Stimulated activated CD8-positive, alpha-beta memory T cell treated with anti-CD3 and anti-CD28 coated beads, Interleukin-15, amount 100 ng/mL, for 1 hour (primary cell): Measurements from ENCODE around the gene CIZ1.
"Not testable (repeated sequence)": the region's sequence is repeated elsewhere in the genome, so short reads cannot be mapped to it uniquely, and the experiment has no call there.

Source experiments
- DNase-seq: peaks from one replicate; pipeline ENCODE4 v3.0.0-alpha.2; 2020; ENCODE audit warnings: low read depth

CIZ1 gene

DNA sequence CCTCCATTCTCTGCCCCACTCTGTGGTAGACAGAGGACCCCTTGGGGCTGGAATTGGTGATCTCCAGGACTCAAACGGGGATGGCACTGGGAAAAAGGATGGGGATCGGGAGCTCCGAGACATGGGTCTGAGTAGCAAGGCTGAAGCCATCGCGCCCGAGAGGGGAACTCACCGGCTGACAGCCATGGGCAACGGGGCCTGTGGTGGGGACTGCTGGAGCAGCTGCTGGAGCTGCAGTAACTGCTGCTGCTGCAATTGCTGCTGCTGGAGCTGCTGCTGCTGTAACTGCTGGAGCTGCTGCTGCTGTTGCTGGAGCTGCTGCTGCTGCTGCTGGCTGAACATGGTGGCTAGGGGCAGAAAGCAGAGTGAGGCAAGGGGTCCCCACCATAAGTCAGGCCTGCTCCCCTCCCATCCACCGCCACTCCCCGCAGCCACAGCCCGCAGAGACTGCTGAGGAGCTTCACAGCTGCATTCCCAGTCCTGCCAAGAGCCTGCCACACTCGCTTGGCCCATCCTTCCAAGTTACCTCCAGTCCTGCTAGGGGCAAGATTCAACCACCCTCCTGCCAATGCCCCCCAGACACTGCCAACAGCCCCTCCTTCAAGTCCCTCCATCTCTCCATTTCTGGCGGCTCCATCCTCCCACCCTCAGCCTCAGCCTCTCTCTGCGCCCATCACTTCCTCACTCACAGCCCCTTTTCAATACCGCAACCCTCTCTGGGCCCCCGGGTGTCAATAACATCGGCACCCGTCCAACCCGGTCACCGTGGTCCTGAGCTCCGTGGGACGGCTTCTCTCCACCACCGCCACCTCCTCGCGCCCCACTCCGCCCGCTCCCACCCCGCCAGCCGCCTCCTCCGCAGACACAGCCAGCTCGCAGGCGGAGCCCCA lies 611 bp downstream of the CIZ1 start:
- DNase-seq: no peak

DNA sequence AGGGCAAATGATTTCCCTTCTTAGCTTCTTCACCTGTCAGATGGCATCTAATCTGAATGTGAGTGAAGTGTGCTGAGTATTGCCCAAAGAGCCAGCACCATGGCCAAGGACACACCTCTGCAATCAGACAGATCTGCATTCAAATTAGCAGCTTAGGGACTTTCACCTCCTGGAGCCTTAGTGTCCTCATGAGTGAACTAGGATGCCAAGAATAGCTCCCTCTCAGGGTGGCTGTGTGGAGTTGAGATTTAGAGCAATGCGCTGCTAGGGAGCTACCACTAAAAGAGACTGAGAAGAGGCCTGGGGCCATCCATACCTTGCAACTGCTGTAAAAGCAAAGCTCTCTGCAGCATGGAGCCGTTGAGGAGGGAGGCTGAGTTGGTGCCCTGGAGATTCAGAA lies 1.4 kb downstream of the CIZ1 start:
- DNase-seq: no peak

DNA sequence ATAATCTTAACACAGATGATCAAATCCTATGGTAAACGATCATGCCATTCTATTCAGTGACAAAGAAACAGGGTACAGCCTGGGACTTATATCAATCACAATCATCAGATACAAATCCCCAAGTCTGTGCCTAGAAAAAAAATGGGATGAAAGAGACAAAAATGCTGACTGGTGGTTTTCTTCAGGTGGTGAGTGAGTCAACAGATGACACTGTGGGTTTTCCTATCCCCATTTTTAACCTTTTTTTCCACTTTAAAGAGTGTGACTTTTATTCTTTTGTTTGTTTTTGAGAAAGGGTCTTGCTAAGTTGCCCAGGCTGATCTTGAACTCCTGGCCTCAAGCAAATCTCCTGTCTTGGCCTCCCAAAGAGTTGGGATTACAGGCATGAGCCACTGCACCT lies 3.2 kb downstream of the CIZ1 start:
- DNase-seq: no peak

DNA sequence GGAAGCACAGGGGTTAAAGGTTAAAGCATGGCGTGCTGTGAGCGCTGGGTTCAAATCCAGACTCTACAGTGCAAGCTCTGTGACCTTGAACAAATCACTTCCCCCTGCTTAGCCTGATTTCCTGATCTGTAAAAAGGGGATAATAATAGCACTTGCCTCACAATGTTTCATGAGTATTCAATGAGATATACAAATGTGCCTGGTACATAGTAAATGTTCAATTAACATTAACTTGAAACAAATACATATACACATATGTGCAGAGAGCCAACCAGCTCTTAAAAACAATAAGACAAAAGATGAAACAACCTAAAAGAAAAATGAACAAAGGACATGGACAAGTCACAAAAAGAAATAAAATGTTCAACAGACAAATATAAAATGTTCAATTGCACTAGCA lies 4.0 kb downstream of the CIZ1 start:
- no peak for DNase-seq

DNA sequence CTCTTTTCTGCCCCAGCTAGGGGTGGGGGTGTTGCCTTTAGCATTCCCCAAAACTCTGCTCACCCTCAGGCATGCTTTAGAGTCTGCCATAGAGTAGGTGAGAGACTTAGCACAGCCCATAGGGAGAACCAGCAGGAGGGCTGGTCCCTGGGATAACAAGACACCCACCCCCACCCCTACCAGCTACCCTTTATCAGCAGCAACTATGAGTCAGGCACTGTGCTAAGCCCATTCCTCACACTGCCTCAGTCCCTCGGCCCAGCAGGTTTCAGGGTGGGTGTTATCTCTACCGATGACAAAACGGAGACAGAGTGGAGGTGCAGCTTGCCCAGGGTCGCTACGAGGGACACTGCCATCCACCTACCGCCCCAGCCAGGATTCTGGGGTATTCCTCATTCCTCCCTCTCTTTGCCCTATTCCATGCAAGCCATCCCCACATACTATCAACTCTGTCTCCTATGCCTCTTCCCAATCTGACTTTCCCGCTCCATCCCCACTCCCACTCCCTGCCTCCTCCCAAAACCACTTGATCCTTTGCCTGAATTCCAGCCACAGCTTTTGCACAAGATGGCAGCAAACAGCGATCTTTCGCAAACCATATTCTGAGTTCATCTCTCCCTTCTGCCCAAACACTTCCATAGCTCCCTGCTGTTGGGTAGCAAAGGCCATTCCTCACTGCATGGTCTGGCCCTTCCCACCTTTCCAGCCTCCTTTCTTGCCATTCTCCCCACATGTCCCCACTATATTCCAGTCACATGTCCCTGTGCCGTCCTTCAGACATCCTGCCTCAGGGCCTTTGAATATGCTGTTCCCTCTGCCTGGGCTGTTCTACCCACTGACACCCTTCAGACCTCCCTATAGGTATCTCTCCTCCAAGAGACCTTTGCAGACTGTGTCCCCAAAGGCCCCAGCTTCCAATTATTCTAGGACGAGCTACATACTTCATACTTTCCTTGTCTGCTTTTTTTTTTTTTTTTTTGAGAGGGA lies 5.1 kb downstream of the CIZ1 start:
- DNase-seq: no peak

DNA sequence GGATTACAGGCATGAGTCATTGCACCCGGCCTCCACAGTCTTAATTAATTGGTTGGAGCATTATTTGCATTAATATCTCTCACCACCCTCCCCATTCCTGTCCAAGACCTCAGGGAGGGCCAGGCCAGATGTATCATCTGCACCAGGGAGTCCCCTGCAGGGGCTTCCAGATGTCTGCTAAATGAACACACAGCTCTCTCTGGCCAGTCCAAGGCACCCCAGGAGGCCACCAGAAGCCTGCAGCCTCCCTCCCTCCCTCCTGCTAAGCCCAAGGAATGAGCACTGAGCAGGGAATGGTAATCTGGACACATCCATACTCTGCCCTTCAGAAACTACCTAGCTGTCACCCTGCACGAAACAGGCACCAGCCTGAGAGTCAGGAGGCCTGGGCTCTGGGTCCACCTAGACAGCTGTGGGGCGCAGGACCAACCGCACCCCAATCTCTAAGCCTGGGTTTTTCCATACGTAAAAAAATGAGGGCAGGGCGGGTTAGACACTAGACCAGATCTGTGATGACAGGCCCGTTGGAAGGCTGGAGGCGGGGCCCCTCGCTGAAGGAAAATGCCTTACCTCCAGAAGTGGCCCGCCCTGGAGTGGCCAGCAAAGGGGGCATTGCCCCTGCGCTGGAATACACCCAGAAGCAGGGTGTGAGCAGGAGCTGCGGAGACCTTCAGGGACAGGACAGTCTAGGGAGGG lies 8.3 kb downstream of the CIZ1 start:
- DNase-seq: no peak

DNA sequence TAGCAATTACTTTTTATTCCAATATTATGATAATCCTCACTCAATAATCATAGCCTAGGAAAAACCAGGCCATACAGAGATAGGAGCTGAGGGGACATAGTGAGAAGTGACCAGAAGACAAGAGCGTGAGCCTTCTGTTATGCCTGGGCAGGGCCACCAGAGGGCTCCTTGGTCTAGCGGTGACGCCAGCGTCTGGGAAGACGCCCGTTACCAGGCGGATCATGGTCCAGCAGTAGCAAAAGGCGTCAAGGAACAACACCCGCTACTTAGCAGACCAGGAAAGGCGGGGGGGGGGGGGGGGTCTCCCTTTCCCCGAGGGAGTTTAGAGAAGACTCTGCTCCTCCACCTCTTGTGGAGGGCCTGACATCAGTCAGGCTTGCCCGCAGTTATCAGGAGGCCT lies 9.9 kb downstream of the CIZ1 start:
- DNase-seq: not testable (repeated sequence)

DNA sequence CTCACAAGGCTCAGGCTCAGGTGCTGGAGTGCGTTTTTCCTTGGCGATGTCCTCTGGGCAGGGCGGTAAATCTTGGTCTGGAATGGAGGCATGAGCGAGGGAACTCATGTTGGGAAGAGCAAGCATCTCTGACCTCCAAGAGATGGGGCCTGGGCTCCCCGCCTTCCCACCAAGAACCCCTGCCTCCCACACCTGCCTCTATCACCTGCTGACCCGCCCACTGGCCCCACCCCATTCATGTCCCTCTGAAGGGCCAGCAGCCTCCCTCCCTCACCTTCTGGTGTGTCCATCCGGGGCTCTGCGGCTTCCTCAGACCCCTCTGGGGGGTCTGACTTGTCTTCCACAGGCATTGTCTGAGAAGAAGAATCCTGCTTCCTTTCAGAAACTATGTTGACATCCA lies 10.9 kb downstream of the CIZ1 start:
- no peak for DNase-seq

DNA sequence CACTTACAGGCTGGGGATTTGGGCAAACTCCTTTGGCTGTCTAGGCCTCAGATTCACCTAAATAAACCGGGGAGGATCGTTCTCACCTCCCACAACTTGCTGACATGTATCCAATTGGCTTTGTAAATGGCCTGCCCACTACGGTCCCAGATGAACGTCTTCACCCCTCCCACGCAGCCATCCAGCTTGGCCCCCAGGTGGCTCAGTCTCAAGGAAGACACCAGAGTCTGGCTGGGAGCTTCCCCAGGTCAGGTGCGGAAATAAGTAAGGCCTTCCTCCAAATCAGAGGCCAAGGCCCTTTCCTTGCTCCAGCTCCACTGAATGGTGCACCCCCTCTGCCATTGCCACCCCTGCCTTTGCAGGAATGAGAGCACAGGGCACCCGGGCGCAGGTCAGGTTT lies 11.4 kb downstream of the CIZ1 start:
- no peak for DNase-seq

DNA sequence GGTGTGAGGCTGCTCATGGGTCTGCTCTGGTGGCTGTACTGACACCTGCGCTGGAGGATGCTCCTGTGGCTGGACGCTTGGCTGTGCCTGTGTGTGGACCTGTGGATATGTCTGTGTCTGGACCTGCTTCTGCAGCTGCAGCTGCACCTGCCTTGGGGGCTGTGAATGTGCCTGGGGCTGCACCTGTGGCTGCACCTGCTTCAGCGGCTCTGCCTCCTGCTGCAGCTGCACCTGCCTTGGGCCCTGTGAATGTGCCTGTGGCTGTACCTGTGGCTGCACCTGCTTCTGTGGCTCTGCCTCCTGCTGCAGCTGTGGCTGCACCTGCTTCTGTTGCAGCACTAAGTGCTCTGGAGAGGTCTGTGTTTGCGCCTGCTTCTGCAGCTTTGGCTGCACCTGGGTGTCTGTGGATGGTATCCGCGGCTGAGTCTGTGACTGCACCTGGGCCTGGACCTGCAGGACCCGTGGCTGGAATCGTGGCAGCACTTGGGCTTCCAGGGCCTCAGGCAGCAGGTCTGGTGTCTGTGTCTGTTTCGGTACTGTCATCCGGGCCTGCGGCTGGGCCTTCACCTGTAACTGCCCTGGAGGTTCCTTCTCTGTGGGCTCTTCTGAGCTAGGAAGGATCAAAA lies 12.5 kb downstream of the CIZ1 start:
- no peak for DNase-seq

DNA sequence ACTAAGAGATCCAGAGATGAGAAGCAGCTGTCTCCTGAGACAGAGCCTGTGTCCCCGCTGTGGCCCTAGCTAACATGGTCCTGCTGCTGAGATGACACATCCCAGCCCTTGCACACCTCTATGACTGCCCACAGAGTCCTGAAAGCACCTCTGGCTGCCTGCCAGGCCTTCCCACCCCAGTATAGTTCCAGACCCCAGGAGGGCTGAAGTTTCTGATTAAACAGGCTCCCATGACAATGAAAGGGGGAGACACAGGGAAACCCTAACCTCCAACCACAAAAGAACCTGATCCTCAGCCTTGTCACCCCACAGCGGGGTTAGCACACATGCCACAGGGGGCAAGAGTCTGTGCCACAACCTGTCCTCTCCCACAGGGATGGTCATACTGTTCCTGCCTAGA lies 15.6 kb downstream of the CIZ1 start:
- DNase-seq: no peak

DNA sequence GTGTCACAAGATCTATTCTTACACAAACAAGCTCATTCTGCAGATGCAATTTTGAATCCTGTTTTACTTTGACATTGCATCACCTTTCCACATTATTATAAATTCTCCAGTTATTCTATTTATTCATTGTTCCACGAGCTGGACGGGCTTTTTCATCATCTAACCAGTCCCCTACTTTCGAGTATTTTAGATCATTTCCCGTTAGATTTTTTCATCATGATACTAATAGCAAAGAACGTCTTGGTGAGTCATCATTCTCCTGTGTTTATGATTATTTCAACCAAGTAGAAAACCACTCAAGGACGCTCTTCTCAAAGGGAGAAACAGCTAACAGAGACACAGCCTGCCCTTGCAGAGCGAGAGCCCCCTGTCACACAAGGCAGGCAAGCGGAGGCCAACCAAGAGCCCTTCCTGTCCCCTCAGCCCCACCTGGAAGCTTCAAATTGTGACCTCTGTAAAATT lies 16.2 kb downstream of the CIZ1 start:
- no peak for DNase-seq

DNA sequence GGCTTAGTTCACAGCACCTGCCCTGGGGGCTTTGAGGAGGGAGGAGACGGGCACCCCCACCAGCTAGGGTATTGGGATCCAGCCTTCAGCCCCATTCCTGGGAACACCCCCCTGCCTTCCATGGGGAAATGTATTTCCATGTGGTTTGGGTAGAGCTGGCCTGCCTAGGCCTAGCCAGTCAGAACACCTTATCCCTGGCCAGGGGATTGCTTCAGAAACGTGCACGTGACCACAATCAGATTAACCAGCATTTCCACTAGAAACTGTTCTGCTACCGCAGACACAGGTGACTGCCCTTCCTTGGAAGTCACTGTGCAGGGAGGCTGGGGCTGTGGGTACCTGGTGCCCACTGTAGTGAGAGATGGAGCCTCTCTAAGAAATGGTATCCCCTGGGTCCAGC lies 17.3 kb downstream of the CIZ1 start:
- DNase-seq: no peak

DNA sequence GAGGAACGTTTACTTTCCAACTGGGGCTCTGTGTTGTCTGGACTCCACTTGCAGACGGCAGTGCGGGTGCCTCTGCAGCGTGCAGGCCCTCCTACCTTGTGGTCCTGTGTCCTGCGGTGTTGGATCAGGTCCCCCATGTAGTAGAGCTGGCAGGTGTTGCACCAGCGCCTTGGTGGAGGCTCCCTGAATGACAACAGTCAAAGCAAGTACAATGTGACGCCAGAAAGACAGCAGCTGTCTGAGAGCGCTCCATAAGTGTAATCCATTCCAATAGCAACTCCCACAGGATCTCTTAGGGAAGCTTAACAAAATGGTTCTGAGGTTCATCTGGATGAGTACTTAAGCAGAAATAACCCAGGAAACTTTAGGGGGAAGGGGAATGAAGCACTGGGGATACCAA lies 21.4 kb downstream of the CIZ1 start:
- DNase-seq: no peak

DNA sequence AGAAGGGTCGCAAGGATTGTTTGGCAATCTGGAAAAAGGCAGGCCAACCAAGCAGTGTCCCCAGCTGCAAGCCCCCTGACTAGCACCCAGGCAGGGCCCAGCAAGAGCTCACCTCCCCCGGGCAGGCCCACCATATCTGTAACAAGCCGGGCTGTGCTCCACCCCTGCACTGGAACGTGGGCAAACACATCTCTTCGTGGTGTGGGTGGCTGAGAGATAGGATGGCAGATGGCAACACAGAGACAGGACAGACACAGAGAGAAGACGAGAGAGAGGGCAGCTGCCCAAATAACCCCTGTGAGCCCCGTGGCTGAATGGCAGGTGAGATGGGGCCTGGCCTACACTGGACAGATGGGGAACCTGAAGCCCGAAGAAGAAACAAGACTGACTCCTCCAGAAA lies 21.9 kb downstream of the CIZ1 start:
- no peak for DNase-seq

DNA sequence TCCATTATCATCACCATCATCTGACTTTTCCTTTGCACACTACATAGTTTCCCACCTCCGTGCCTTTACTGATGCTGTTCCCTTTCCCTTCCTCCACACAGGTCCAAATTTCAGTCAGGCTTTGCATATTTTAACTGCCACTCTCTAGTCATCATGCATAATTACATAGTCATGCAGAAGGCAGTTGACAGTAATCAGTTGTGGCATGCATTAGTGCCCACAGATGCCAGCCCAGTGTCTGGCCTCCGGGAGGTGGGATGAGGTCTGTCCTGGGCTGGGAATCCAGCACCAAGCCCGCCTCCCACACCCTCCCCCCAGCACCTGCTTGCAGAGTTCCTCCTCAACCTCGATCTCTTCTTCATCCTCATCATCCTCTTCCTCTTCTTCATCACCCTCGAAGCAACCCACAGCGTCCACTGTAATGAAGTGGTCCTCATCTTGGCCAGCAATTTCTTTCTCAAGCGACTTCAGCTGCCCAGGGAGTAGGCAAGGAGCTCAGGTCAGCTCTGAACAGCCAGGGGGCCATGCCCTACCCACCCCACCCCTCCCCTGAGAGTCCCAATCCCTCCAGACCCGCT lies 22.6 kb downstream of the CIZ1 start:
- no peak for DNase-seq

DNA sequence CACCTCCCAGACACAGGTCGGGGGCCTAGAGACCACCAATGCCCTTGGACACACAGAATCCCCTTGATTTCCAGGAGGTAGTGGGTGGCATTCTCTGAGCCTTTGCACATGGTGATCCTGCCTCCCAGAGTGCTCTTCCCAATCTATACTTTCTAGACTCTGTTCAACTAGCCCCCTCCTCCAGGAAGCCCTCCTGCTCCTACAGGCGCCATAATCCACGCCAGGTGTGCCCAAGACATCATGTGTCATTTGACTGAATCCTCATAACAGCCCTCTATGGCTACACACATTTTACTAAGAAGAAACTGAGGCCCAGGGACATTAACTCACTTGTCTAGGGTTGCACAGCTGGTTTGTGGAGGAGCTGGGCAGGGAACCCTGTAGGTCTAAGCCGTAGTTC lies 24.2 kb downstream of the CIZ1 start:
- no peak for DNase-seq

DNA sequence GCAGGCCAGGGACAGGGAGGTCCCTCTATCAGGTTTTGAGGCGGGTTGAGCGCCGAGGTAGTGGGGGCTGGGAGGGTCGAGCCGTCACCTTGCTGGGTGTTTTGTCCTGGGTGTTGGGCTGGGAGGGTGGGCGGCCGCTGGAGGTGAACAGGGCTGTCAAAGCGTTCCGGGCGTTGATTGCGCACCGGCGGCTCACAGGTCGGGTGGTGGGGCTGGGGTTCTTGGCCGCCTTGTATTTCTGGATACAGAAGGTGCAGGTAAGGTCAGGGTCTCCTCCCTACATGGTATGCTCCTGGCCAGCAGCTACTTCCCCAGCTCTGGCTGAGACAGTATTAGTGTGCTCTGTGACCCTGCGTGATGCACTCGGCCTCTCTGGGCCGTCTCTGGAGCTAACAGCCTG lies 25.2 kb downstream of the CIZ1 start:
- DNase-seq: no peak

DNA sequence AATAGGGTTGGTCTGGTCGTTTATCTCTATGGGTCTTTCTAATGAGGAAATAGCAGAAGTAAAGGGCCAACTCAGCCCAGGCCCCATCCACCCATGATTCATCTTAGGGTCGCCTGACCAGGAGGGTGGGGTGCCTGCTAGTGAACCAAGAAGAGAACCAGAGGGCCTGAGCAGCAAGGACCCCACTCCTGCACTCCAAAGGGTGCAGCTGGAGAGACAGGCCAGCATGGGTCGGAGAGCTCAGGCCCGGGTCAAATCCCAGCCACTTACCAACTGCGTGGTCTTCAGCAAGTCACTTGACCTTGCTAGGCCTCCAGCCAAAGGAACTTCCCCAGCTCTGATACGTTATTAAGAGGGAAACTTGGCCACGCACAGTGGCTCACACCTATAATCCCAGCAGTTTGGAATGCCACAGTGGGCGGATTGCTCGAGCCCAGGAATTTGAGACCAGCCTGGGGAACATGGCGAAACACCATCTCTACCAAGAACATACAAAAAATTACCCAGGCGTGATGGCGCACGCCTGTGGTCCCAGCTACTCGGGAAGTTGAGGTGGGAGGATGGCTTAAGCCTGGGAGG lies 27.0 kb downstream of the CIZ1 start:
- DNase-seq: no peak

DNA sequence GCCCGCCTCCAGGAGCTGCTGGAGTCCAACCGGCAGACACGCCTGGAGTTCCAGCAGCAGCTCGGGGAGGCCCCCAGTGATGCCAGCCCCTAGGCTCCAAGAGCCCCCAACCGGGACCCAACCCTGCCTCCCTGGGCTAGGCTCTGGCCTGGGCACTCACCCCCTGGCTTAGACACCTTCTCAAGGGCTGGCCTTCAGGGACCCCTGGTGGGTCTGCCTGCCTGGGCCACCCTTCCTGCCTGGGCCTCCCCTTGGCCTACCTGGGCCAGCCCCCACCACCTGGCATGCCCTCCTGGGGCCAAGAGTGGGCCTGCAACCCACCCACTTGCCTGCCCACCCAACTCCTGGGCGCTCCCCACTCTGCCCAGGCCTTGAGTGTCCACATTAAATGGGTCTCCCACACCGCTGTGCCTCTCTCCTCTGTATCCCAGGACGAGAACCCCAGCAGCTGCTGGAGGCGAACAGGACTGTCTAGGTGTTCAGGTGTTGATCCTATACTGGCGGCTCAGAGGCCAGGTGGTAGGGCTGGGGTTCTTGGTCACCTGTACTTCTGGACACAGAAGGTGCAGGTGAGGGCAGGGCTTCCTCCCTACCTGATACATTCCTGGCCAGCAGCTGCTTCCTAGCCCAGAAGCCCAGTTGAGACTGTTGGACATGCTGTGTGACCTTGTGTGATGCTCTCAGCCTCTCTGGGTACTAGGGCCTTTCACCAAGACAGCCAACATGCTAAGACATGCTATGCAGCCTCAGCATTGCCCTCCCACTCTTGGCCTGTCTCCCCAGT lies 27.7 kb downstream of the CIZ1 start:
- no peak for DNase-seq
